Cardiac muscle cell (in vitro differentiated cells and primary cell): Measurements from ENCODE around the gene KRTCAP2. TPM values are rescaled to one million over a fixed set of nuclear protein-coding genes. Genes with fewer than 3 reads are reported as not detected.
A peak's percentile ranks its signal among the peaks of the same experiment; 100 is the strongest.

ENCODE experiments used
- DNase-seq, 2 donors: peaks; one replicate each; pipeline versions ENCODE4 v3.0.0 to v3.0.0-alpha.2; 2010 to 2017; ENCODE audit warnings: low read depth in 1 of 2, low spot score in 1 of 2
- H3K27ac ChIP-seq: fragments of 200-600 bp; sonication (generic); 2 replicates; pipeline ENCODE4 v1.5.1; 2016
- H3K27me3 ChIP-seq: fragments of 200-600 bp; sonication (generic); 2 replicates; pipeline ENCODE4 v1.6.0; 2016; ENCODE audit warnings: control low read depth
- H3K36me3 ChIP-seq: fragments of 200-600 bp; sonication (generic); 2 replicates; pipeline ENCODE4 v1.5.1; 2016; ENCODE audit warnings: control low read depth
- H3K4me1 ChIP-seq: fragments of 200-600 bp; sonication (generic); 2 replicates; pipeline ENCODE4 v1.8.1; 2017; ENCODE audit warnings: low read depth, mild to moderate bottlenecking, mixed run types
- H3K4me3 ChIP-seq: fragments of 200-600 bp; sonication (generic); 2 replicates; pipeline ENCODE4 v1.5.1; 2016; ENCODE audit warnings: mild to moderate bottlenecking
- H3K9me3 ChIP-seq: fragments of 200-600 bp; sonication (generic); 2 replicates; pipeline ENCODE4 v1.5.1; 2017; ENCODE audit warnings: low read depth, mild to moderate bottlenecking, control low read depth
- CTCF ChIP-seq: IDR thresholded peaks from 2 replicates; pipeline ENCODE4 v1.5.1; 2012; ENCODE audit warnings: low read depth, mild to moderate bottlenecking, low read length
- polyA plus RNA-seq: library from polyadenylated mRNA; unstranded; fragments of >200 nt; fragmentation: Nextera tagmentation; extraction: Ambion mirVana; gene quantifications from 2 replicates; pipeline ENCODE4 v1.2.1, GENCODE V29; 2016
- total RNA-seq: library from RNA; depleted of rRNA; stranded (reverse); fragments of >200 nt; gene quantifications from 2 replicates; pipeline ENCODE4 v1.2.3, GENCODE V29; 2016

The KRTCAP2 gene
- total and polyA plus RNA-seq, 2 experiments from 2014 or later = 122 to 428 TPM

GRCh38 chr1:155125511-155125945 is 47.6 kb downstream of the KRTCAP2 start:
- no peak for DNase-seq
- Histone ChIP-seq H3K9me3 (no peaks in the 10 kb centered on the region), H3K4me1 (peaks cover 21% of the 10 kb centered on the region), H3K27me3 (peaks cover 12% of the 10 kb centered on the region), H3K36me3 (no peaks in the 10 kb centered on the region), H3K4me3 (no peak overlapping the region), H3K27ac (no peak overlapping the region)
- TF ChIP-seq CTCF = no peak

GRCh38 chr1:155124503-155125463 is 48.3 kb downstream of the KRTCAP2 start:
- H3K4me1 ChIP-seq = peaks cover 19% of the 10 kb centered on the region

GRCh38 chr1:155123801-155124200 is 49.3 kb downstream of the KRTCAP2 start:
- peaks cover 12% of the 10 kb centered on the region for H3K27me3 ChIP-seq
- H3K9me3 ChIP-seq = no peaks in the 10 kb centered on the region
- no peaks in the 10 kb centered on the region for H3K36me3 ChIP-seq
- no peak for TF ChIP-seq CTCF
- H3K27ac ChIP-seq = no peak overlapping the region
- DNase-seq = no peak
- peaks cover 9% of the 10 kb centered on the region for H3K4me1 ChIP-seq
- no peak overlapping the region for H3K4me3 ChIP-seq

More at GRCh38 chr1:155124503-155125463, 48.3 kb downstream of the KRTCAP2 start:
- Histone ChIP-seq H3K27ac (no peak overlapping the region), H3K4me3 (no peak overlapping the region), H3K9me3 (no peaks in the 10 kb centered on the region), H3K36me3 (no peaks in the 10 kb centered on the region), H3K27me3 (peaks cover 12% of the 10 kb centered on the region)
- TF ChIP-seq CTCF = no peak
- peak in 1 of 2 donors; percentile 50 for DNase-seq

GRCh38 chr1:155122308-155122707 is 50.8 kb downstream of the KRTCAP2 start:
- peaks cover 12% of the 10 kb centered on the region for H3K27me3 ChIP-seq
- H3K9me3 ChIP-seq = no peaks in the 10 kb centered on the region
- DNase-seq = no peak
- no peaks in the 10 kb centered on the region for H3K36me3 ChIP-seq
- H3K4me3 ChIP-seq = no peak overlapping the region
- TF ChIP-seq CTCF = no peak
- peaks cover 6% of the 10 kb centered on the region for H3K4me1 ChIP-seq
- H3K27ac ChIP-seq = no peak overlapping the region

GRCh38 chr1:155121249-155121648 is 51.9 kb downstream of the KRTCAP2 start:
- H3K27ac ChIP-seq = no peak overlapping the region
- no peaks in the 10 kb centered on the region for H3K4me1 ChIP-seq
- H3K4me3 ChIP-seq = no peak overlapping the region
- peaks cover 7% of the 10 kb centered on the region for H3K27me3 ChIP-seq
- H3K9me3 ChIP-seq = no peaks in the 10 kb centered on the region
- DNase-seq = no peak
- no peaks in the 10 kb centered on the region for H3K36me3 ChIP-seq
- TF ChIP-seq CTCF = no peak
